ENCODE measurements around the gene ADORA3. TPM values are rescaled to one million over a fixed set of nuclear protein-coding genes. Genes with fewer than 3 reads are reported as not detected.

ADORA3 gene
- total and polyA plus RNA-seq, 2 donors (not counting 3 experiments of a cell fraction or from before 2014, with no cell fraction given), result 0.31 TPM; not detected in 1

GRCh38 chr1:111542187-111542586, 38.8 kb upstream of the ADORA3 start:
- Histone ChIP-seq H3K36me3 (ENCODE audit: control insufficient read depth in 2 of 2, extremely low read depth in 1 of 2, insufficient read depth in 2 of 2, low read length in 2 of 2) (no peaks in the 10 kb centered on the region), H3K27me3 (ENCODE audit: control insufficient read depth in 2 of 2, insufficient read depth in 2 of 2, low read length in 2 of 2) (peaks cover 1 to 3% of the 10 kb centered on the region in 2 experiments), H4K20me1 (replicated peaks; ENCODE audit: control insufficient read depth, extremely low read depth, insufficient read depth, low read length) (no peaks in the 10 kb centered on the region), H3K4me2 (ENCODE audit: insufficient read depth, low read length) (no peak overlapping the region), H3K79me2 (ENCODE audit: control insufficient read depth, insufficient read depth, low read length) (no peaks in the 10 kb centered on the region), H3K27ac (ENCODE audit: insufficient read depth, low read depth, low read length) (no peak overlapping the region), H3K9ac (replicated peaks; ENCODE audit: extremely low read depth, insufficient read depth, low read length) (no peak overlapping the region), H3K4me3 (replicated peaks in 1 of 3; ENCODE audit: insufficient read depth in 1 of 3, low read depth in 1 of 3, low read length in 3 of 3) (no peak overlapping the region), H3K4me1 (ENCODE audit: control insufficient read depth, extremely low read depth, insufficient read depth, low read length) (peaks cover 2% of the 10 kb centered on the region), H3K9me3 (replicated peaks; ENCODE audit: control insufficient read depth, insufficient read depth, low read length) (no peaks in the 10 kb centered on the region), H3K9me1 (replicated peaks; ENCODE audit: control insufficient read depth, extremely low read depth, insufficient read depth, low read length) (no peaks in the 10 kb centered on the region), H2AFZ (ENCODE audit: low read depth, low read length) (no peak overlapping the region)
- intact Hi-C loops (cut with micrococcal nuclease) (no loop called here), dilution Hi-C loops (cut with MboI; ENCODE audit: extremely low pct_ligation_motif_present, low sequenced_read_pairs) (no loop called here)
- TF ChIP-seq POLR2A (IDR thresholded peaks at IDR 0.05; ENCODE audit: low read depth, low read length) (no peak), CTCF (IDR thresholded peaks at IDR 0.05; ENCODE audit: extremely low read depth in 1 of 2, insufficient read depth in 1 of 2, low read depth in 1 of 2, low read length in 2 of 2) (no peak), EZH2 (IDR thresholded peaks at IDR 0.05; ENCODE audit: borderline replicate concordance, low read depth, low read length, severe bottlenecking) (no peak), JUN (IDR thresholded peaks at IDR 0.05; ENCODE audit: borderline replicate concordance, insufficient read depth, insufficient read length, low read depth) (no peak), POLR2AphosphoS5 (IDR thresholded peaks at IDR 0.05; ENCODE audit: insufficient read depth, low read depth, low read length) (no peak), FOS (IDR thresholded peaks at IDR 0.05; ENCODE audit: borderline replicate concordance, insufficient read depth, low read length) (no peak), GATA2 (IDR thresholded peaks at IDR 0.05; ENCODE audit: insufficient read depth, insufficient read length, low read depth, low read length) (no peak), MAX (IDR thresholded peaks at IDR 0.05; ENCODE audit: insufficient read depth, insufficient read length) (no peak)
- FAIRE-seq (no peak), DNase-seq (ENCODE audit: low read depth, low spot score) (no peak)
- no TSS peak for BruUV-seq (replicated peaks)
- ChIA-PET POLR2A (no interaction called here), CTCF (no interaction called here)
